Subcutaneous adipose tissue (tissue), 4 donors: Measurements from ENCODE around the gene GRIN2B. TPM values are rescaled to one million over a fixed set of nuclear protein-coding genes. Genes with fewer than 3 reads are reported as not detected.

Source experiments
- total RNA-seq, 4 donors: library from RNA; depleted of rRNA; stranded (reverse); fragments of >200 nt; gene quantifications; one replicate each; pipeline ENCODE4 v1.1.0, GENCODE V29; 2016
- TF ChIP-seq, protein P1 (sequence below): fragments of 450-650 bp; IDR thresholded peaks from one replicate; pipeline ENCODE4 v1.5.1; 2016; ENCODE audit warnings: low read depth, mild to moderate bottlenecking, control low read depth, antibody characterized with exemption, moderate library complexity

The GRIN2B gene
- total RNA-seq, 4 donors from 2014 or later, result under 0.01 to 2.0 (median 0.34) TPM; not detected in 1

DNA sequence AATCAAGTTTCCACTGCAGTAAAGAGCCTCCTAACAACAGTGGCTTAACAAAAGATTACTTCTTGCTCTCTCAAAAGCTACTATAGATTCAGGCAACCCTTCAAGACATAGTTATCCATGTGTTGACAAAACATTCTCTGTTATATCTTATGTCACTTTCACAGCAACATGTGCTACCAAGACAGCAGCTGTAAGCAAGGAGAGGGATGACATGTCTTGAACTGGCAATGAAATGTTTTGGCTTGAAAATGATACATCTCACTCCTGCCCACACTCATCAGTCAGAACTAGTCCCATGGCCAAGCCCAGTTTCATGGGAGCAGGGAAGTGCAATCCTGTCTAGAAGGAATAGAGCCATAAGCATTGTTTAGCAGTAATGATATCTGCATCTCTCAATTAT, 10.7 kb upstream of the GRIN2B start:
- TF ChIP-seq, protein P1, sequence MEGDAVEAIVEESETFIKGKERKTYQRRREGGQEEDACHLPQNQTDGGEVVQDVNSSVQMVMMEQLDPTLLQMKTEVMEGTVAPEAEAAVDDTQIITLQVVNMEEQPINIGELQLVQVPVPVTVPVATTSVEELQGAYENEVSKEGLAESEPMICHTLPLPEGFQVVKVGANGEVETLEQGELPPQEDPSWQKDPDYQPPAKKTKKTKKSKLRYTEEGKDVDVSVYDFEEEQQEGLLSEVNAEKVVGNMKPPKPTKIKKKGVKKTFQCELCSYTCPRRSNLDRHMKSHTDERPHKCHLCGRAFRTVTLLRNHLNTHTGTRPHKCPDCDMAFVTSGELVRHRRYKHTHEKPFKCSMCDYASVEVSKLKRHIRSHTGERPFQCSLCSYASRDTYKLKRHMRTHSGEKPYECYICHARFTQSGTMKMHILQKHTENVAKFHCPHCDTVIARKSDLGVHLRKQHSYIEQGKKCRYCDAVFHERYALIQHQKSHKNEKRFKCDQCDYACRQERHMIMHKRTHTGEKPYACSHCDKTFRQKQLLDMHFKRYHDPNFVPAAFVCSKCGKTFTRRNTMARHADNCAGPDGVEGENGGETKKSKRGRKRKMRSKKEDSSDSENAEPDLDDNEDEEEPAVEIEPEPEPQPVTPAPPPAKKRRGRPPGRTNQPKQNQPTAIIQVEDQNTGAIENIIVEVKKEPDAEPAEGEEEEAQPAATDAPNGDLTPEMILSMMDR, result no peak

DNA sequence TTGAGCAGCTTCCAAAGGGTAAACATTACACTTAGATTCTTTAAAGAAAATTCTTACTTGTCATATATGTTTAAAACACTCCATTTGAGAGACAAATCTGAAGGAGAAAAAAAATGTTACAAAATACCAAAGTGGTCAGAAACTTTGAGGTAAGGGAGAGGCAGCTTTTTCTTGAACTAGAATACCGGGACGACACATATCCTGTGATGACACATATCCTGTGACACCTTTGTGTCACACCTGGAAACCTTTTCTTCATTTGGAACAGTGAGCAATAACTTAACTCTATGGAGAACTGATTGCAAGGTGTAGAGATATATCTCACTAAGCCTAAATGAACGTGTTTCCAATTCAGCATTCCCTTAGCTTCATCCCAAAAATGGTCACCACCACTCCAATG, 4.6 kb upstream of the GRIN2B start:
- TF ChIP-seq, protein P1, result no peak

DNA sequence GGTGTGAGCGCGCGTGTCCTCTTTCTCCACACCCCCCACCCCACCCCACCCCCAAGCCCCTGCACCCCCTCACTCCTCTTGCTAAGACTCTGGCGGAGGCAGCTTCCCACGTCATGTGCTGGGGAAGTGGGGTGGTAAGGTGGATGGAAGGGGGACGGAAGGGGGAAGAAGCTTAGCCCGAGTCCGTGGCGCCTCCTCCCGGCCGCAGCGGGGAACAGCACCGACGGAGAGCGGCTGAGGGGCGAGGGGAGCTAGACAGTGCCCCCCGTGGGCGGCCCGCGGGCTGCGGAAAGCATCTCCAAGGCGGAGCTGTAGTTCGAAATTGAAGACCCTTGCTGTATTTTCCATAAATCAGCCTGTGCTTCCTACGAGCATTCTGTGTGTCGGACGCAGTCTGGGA, 588 bp upstream of the GRIN2B start:
- TF ChIP-seq, protein P1, result no peak

DNA sequence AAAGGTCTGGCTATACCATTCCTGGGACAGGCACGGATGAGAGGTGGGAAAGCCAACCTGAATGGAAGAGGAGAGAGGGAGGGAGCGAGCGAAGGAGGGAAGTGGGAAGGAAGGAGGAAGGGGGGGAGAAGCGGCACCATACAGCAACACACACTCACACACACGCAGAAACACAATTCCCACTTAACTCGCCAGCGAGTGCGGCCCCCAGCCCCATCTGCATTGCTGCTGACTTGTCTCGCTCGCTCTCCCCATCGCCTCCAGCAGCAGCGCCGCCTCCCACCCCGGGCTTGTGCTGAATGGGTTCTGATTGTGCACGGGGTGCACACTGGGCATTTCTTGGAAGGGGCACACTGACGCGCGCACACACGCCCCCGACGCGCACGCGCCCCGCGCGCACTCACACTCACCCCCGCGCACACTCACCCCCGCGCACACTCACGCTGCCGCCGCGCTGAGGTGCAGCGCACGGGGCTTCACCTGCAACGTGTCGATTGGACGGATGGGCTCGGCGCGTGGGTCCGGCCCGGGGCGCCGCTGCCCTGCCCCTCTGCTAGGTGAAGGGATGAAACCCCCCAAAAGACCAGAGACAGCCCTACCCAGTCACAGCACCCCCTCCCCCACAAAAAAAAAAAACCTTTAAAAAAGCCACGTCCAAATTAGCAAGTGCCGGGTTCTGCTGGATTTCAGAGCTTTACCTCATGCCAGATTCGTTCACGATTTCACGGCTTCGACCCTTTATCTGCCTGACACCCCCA, 685 bp downstream of the GRIN2B start:
- TF ChIP-seq, protein P1, result no peak

DNA sequence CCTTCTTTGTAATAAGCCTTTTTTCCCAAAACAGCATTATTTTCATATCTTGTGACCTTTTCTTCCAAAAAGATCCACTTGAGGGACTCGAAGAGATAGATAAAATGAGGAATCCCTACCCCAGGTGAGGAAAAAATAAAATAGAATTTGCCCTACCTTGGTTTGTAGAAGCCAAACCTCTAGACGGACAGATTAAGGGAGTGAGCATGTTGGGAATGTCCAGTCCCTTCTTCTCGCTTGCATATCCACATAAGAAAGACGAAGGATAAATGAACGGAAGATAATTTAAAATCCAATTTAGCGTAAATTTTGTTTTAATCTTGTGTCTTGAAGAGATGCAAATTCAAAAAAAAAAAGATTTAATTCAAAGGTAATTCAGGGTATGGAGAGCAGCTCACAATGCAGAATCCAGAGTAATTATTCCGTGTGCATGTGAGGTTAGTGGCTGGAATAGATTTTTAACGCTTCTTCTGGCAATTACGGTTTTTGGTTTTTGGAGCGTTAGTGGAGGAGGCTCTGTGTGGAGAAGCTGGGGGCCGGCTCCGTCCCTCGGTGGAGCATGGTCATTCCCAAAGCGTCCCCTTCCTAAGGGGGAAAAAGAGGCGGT, 1.5 kb downstream of the GRIN2B start:
- TF ChIP-seq, protein P1, result no peak

DNA sequence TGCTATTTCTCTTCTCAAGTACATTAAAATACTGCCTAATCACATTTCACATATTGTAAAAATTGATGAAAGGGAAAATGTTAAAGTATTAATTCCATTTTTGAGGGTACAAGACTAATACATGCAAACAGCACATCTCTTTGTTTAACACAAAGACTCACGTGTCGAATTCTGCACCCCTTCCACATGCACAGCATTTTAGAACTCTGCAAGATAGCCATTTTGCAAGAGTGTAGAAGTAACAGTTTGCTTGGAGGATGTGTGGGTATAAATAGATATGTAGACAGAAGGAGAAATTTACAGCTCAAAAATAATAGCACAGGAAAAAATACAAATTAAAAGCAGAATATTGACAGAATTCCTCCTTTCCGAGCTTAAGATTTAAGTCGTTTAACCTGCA, 2.5 kb downstream of the GRIN2B start:
- TF ChIP-seq, protein P1, result no peak

DNA sequence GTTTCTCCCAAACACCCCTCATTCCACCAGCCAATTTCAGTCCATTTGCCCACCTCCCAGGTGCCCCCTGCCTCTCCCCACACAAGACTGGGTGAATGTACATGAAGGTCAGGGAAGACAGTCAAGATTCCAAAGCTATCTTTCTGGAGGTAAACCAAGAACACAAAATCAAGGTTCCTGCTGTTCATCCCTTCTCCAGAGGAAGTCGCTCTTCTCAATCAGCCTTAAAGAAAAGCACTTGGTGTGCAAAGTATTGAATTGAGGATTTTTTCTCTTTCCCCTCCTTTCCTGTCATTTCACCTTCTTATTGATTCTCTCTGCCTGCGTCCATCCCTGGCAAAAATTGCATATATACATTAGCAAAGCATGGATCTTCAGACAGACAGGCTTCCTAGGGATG, 4.5 kb downstream of the GRIN2B start:
- TF ChIP-seq, protein P1, result no peak
